Measurements from ENCODE around the gene AHSG.

Gene AHSG

DNA sequence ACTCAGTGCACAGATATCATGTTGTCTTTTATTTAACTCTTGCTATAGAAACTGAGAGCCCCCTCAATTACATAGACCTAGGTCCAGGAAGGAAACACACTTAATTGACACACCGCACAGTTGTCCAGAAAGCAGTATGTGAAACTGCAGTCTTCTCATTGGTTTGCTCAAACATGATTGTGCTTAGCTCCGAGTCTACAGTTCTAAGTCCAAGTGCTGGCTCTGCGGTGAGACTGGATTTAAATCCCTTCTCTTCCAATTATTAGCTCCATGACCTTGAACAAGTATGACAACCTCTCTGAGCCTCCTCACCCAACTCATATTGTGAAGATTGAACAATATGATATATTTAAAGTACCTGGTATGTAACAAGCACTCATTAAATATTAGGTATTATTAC lies 19.0 kb upstream of the AHSG start:
- no peak for DNase-seq (ENCODE audit: low spot score)

- no peak for DNase-seq (ENCODE audit: low spot score)
These were observed 18.2 kb upstream of the AHSG start for GRCh38 chr3:186594591-186595113.

DNA sequence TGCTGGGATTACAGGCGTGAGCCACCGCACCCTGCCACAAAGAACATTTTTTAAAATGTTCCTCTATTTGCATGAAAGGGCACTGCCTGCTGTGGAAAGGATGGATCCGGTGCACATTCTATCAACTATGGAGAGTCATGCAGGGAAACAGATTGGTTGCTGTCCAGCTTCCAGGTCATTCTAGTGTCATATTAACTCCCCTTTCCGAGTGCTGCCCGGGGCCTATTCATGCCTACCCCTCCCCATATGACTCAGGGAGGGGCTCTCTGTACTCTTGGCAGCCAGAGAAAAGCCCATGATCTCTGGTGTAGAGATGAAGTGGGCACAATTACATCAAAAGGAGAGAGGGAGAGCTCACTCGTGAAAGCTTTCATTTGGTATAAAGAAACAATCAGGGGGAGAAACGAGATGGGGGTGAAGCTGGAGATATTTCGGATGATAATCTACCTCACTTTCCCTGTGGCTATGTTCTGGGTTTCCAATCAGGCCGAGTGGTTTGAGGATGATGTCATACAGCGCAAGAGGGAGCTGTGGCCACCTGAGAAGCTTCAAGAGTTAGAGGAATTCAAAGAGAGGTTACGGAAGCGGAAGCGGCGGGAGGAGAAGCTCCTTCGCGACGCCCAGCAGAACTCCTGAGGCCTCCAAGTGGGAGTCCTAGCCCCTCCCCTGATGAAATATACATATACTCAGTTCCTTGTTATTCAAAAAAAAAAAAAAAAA lies 16.1 kb upstream of the AHSG start:
- DNase-seq (ENCODE audit: low spot score): no peak

DNA sequence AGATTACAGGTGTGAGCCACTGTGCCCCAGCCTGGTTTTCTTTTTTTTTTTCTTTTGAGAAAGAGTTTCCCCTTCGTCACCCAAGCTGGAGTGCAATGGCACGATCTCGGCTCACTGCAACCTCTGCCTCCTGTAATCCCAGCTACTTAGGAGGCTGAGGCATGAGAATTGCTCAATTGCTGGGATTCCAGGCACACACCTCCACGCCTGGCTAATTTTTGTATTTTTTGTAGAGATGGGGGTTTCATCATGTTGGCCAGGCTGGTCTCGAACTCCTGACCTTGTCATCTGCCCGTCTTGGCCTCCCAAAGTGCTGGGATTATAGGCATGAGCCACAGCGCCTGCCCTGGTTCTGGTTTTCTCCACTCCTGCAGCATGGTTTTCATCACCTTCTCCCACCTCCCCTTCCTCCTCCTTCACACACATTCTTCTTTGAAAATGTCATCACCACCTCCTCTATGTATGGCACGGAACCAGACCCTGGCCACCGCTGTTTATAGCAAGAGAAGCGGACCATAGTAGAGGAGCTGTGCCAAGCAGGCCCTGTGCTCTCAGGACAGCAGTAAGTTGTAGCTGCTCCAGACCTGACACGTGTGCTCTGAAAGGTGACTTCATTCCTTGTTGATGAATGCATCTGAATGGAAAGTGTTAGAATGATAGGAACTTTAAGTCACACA lies 14.6 kb upstream of the AHSG start:
- DNase-seq (ENCODE audit: low spot score): no peak

GRCh38 chr3:186598794-186599141 lies 14.1 kb upstream of the AHSG start:
- no peak for DNase-seq (ENCODE audit: low spot score)

DNA sequence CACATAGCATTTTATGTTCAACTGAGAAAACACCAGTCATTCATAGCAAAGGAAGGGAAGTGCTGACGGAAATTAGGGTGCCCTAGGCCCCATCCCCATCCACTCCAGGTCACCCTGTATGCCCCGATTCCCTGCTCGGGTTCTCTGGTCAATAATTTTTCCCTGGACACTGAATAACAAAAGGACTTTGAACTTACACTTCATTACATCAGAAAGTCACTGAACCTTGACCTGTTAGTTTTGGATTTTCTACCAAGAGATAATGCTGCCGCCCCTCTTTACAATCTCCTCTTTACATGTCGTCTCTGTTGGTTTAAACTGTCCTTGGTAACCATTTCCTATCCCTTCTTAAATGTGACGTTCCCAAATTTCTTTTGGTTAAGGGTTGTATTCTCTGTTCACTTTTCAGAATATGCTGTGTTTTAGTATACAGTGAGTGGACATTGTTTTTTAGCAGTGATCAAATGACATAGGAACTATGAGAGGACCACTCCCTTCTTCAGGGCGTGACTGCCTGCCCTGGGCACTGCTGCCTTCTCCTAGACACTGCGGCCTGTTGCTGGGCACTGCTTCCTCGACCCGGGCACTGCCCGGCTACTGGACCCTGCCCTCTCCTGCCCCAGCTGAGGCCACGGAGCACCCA lies 13.6 kb upstream of the AHSG start:
- DNase-seq (ENCODE audit: low spot score): no peak

GRCh38 chr3:186599785-186600166 lies 13.1 kb upstream of the AHSG start:
- no peak for DNase-seq (ENCODE audit: low spot score)

GRCh38 chr3:186600896-186601295 lies 12.0 kb upstream of the AHSG start:
- no peak for DNase-seq (ENCODE audit: low spot score)

DNA sequence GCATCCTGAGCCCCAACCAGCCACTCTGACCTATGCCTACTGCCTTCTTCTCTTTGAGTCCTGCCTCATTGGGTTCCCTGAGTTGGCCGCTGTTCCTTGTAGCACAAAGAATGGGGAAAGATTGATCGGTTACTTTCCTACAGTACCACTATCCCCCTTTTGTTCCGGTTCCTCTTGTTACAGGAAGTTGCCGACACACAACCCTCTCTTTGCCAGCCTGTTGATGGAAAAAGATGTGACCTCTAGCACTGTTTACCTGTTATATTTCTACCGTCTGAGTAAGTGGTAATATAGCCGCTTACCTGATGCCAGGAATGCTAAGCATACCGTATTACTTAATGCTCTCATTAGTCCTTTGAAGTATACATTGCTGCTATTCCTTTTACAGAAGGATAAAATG lies 9.7 kb upstream of the AHSG start:
- DNase-seq (ENCODE audit: low spot score): no peak

- DNase-seq (ENCODE audit: low spot score): no peak
These were observed 7.8 kb upstream of the AHSG start for GRCh38 chr3:186605078-186605477.

DNA sequence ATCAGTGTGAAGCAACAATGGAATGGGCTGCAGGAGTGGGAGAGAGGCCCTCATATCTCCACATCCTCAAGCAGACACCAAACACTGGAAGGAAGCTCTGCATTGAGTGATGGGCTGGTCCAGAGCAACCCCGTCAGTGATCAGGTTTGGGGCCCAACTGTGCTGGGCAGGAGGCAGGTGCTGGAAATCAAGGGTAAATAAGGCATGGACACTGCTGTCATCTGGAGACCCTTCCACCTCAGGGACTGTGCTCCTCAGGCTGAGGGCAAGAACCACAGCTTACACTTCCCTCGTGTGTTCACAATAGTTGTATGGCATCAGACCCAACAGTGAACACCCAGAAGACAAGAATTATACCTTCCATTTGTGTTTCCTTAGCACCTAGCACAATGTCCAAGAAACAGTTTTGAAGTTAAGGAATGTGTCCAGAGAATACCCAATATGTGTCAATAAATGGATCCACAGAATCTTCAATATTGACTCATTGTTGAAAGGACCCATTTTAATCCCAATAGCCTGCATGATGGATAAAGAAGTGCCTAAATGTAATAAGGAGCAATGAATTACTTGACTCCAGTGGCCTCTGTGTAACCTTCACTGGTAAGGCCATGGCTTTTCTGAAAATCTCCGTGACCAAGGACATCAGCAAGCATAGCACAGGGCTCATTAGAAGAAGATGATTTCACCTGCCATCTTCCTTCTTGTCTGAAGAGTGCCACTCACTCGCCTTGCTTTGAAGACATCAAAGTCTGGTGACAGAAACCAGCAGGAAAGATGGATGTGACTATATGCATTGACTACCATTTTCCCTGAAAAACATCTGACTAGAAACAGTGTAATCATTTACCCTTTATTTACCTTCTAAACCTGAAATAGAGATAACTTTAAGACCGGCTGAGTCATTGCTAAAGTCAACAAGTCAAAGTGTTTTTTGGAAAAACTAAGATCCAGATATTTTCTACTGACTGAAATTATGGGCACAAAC lies 7.0 kb upstream of the AHSG start:
- DNase-seq (ENCODE audit: low spot score): no peak

- no peak for DNase-seq (ENCODE audit: low spot score)
These were observed 4.1 kb upstream of the AHSG start for GRCh38 chr3:186608624-186609215.

DNA sequence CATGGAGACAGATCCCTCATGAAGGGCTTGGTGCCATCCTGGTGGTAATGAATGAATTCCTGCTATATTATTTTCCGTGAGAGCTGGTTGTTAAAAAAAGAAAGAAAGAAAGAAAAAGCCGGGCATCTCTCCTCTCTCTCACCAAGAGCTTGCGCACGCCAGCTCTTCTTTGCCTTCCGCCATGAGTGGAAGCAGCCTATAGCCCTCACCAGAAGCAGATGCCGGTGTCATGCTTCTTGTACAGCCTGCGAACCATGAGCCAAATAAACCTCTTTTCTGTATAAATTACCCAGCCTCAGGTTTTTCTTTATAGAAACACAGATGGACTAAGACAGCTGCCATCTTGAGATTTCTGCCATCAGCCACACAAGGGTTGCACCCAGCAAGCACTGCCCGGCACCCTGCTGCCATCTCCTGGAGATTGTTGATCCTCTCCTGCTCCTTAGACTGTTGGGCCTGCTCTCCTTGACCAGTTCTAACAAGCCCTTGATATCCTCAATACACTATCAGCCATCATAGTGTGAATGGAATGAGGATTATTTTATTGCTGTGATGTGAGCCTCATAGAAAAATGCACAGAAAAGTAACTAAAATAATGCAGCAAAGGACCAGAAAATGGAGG lies 3.5 kb upstream of the AHSG start:
- no peak for DNase-seq (ENCODE audit: low spot score)

DNA sequence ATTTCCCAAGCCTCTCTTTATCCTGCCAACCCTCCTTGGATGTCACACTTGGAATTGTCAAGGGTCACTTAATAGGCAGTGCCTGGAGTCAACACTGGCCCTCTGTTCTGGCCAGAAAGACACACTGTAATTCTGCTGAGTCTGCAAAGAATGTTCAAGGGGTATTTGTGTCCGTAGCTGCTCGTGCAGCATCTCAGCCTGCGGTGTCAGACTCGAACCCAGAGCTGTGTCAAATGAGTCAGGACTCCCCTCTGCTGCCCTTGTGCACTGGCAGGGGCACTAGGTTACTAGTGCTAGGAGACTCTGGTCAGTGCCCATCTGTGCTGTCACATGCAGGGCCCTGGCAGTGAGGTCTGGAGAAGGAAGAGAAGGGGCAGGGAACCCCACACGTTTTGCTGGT lies 795 bp upstream of the AHSG start:
- no peak for DNase-seq (ENCODE audit: low spot score)

DNA sequence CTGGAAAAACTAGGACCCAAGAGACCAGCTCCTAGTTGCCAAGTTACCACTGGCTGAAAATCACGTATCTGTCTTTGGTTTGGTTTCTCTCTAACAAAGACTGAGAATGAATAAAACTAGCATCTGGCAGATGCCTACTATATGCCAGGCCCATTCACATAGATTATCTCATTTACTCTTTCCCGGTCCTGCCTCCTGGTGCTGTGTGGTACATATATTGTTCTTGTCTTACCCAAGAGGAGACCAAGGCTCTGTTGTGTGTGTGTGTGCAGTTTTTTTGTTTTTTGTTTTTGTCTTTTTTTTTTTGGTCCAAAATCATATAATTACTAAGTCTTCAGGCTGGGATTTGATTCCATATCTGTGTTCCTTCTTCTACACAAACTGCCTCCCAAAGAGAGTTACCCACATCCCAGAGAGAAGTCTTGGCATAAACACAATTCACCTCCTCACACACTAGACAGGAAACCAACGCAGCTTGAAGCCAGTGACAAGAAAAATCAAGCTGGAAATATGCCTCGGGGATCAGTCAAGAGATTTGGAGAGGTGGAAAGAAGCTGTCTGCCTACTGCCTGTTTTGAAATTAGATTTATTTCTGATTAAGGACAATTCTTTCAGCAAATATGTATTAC lies 891 bp downstream of the AHSG start:
- no peak for DNase-seq (ENCODE audit: low spot score)

- DNase-seq (ENCODE audit: low spot score): no peak
These were observed 1.4 kb downstream of the AHSG start for GRCh38 chr3:186614266-186614596.

DNA sequence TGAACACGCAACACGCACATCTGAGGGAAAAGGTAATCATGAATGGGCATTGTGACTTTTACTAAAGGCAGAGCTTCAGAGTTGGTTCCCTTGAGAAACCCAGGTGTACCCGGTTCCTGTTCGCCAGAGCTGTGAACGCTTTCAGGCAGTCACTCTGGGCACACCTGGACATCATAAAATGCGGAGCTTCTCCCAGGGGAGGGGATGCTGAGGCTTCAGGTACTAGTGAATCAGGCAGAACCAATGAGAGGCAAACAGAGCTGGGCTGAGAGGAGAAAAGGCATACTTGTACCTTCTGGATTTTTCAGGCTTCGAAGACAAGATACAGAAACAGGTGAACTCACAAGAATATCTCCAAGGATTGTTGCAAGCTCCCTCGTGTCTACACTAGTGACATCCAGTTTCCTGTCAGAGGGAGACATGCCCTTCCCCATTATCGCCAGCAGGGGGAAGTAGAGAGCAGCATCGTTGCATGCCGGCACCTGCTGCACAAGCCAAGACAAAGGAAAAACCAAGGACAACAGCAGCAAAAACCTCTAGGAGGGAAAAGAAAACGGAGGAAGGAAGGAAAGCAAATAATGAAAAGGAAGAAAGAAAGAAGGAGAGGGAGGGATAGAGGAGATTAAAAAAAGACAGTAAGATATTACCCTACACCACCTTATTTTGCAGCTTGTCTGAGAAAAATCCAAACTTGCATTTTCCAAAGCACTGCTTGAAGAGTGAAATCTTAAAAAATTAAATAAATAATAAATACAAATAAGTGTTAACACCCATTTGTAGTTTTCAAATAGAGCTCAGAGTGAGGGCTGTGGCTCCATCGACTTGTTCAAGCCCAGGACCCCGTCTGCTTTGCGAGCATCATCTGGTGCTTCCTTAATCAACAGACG lies 2.0 kb downstream of the AHSG start:
- peak; percentile 52 for DNase-seq (ENCODE audit: low spot score)

GRCh38 chr3:186616299-186616617 lies 3.4 kb downstream of the AHSG start:
- DNase-seq (ENCODE audit: low spot score): no peak

DNA sequence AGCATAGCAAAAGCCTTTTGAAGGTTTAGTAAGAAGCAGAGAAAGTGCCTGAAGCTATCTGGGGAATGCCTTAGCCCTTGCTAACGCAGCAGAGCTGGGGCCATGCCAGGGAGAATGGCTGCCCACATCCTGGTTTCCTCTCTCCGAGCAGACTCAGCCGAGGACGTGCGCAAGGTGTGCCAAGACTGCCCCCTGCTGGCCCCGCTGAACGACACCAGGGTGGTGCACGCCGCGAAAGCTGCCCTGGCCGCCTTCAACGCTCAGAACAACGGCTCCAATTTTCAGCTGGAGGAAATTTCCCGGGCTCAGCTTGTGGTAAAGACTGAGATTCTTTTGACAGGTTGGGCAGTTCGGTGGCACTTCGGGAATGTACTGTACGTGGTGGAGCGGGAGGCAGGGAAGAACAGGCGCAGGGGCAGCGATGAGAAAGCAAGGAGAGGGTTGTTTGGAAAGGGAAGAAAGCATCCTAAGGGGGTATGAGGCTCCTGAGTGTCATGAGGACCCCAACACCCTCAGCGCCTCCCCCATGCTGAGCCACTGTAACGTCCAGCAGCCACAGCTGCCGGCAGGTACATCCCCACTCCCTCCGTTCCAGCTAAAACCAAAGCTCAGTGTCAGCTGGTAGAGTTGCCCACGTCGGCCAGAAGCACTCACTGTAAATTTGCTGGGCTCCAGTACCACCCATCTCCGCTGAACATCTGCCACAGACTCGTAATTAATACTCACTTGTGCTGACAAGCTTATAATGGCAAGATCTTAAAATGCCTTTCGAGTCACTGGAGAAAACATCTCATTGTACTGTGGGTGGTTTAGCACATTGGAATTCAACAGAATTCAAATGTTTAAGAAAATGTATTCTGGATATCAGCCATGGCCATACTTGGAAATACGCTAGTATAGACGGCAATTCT lies 4.4 kb downstream of the AHSG start:
- peak; percentile 70 for DNase-seq (ENCODE audit: low spot score)

All from HuH-7.5 (cell line).